GM19035 (cell line): ENCODE data around the gene CNTD1.
"Not testable (repeated sequence)": the region's sequence is repeated elsewhere in the genome, so short reads cannot be mapped to it uniquely, and the experiment has no call there.

Experiments used
- ATAC-seq: cut with Tn5 transposase; IDR thresholded peaks from one replicate; pipeline ENCODE4 v1.9.1; 2021; ENCODE audit not compliant: unreplicated experiment

CNTD1 gene

DNA sequence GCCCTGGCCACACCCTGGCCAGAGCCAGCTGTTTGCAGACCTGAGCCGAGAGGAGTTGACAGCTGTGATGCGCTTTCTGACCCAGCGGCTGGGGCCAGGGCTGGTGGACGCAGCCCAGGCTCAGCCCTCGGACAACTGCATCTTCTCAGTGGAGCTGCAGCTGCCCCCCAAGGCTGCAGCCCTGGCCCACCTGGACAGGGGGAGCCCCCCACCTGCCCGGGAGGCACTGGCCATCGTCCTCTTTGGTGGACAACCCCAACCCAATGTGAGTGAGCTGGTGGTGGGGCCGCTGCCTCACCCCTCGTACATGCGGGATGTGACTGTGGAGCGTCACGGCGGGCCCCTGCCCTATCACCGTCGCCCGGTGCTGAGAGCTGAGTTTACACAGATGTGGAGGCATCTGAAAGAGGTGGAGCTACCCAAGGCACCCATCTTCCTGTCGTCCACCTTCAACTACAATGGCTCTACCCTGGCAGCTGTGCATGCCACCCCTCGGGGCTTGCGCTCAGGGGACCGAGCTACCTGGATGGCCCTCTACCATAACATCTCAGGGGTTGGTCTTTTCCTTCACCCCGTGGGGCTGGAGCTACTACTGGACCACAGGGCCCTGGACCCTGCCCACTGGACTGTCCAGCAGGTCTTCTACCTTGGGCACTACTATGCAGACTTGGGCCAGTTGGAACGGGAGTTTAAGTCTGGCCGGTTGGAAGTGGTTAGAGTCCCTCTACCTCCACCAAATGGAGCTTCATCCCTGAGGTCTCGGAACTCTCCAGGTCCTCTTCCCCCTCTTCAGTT is 46.3 kb downstream of the CNTD1 start:
- no peak for ATAC-seq

DNA sequence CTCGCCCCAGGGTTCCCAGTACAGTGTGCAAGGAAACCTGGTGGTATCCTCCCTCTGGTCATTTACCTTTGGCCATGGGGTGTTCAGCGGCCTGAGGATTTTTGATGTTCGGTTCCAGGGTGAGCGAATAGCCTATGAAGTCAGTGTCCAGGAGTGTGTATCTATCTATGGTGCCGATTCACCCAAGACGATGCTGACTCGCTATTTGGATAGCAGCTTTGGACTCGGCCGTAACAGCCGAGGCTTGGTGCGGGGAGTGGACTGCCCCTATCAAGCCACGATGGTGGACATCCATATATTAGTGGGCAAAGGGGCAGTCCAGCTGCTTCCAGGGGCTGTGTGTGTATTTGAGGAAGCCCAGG is 46.9 kb downstream of the CNTD1 start:
- no peak for ATAC-seq

DNA sequence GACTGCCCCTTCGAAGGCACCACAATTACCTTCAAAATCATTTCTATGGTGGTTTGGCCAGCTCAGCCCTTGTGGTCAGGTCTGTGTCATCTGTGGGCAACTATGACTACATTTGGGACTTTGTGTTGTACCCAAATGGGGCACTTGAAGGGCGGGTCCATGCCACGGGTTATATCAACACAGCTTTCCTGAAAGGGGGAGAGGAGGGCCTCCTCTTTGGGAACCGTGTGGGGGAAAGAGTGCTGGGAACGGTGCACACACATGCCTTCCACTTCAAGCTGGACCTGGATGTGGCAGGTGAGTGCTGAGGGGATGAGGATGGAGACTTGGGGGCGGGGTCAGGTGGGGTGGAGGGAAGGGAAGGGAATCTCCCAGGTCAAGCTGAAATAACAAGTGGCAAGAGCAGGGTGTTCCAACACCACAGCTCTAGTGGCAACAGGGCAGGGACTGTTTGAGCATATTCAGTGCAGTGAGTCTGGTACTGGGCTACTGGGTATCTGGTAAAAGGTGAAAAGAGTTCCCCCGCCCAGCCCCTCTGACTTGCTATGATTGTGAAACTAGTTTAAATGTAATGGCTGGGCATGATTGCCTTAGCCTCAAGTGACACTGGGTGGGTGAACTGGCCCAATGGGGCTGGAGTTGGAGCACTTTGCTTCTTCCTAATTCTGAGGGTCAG is 47.4 kb downstream of the CNTD1 start:
- ATAC-seq, result no peak

DNA sequence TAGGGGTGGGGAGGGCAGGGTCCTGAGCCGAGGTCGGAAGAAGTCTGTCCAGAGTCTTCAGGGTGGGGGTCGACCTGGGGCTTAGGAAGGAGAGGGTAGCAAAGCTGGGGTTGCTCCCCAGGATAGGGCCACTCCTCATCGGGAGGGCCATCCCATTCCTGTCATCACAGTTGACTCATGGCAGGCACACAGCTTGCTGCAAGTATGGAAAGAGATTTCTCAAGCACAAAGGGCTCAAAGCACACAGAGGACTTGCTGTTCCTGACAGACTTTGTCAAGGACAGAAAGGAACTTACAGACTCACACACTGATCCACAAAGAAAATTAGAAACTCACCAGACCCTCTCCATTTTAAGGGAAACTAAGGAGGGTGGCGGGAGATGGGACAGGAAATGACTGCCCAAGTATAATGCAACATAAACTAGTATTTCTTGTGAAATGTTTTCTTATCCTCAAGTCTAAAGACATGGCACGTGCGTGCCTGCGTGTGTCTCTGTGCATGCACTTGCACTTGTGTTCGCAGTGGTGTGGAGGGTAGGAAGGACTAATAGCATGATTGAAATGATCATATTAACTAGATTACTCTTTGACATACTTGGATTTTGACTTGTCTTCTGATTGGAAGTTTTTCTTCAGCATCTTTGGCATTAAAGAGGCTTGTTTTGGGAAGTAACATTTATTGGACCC is 48.1 kb downstream of the CNTD1 start:
- no peak for ATAC-seq

DNA sequence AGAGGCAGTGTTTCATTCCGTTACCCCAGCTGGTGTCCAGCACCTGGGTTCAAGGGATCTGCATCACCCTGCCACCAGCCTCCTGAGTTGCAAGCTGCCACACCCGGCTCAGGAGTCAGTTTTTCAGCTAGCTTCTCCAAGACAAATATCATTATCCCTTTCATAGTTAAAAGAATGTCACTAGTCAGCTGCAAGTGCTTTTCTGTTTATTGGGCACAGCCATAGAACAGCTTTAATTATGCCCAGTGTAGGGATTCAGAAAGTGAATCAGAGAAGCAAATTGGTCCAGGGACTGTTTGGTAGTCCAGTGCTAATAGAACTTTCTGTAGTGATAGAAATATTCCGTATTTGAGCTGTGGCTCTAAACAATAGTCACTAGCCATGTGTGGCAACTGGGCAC is 49.4 kb downstream of the CNTD1 start:
- ATAC-seq, result no peak

DNA sequence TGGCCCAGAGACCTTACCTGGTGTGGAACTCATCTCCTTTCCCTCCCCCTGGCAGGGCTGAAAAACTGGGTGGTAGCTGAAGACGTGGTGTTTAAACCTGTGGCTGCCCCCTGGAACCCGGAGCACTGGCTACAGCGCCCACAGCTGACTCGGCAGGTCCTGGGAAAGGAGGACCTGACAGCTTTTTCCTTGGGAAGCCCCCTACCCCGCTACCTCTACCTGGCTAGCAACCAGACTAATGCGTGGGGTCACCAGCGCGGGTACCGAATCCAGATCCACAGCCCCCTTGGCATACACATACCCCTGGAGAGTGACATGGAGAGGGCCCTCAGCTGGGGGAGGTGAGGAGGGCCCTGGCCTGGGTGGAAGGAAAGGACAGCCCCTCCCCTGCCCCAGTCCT is 50.4 kb downstream of the CNTD1 start:
- ATAC-seq, result no peak

DNA sequence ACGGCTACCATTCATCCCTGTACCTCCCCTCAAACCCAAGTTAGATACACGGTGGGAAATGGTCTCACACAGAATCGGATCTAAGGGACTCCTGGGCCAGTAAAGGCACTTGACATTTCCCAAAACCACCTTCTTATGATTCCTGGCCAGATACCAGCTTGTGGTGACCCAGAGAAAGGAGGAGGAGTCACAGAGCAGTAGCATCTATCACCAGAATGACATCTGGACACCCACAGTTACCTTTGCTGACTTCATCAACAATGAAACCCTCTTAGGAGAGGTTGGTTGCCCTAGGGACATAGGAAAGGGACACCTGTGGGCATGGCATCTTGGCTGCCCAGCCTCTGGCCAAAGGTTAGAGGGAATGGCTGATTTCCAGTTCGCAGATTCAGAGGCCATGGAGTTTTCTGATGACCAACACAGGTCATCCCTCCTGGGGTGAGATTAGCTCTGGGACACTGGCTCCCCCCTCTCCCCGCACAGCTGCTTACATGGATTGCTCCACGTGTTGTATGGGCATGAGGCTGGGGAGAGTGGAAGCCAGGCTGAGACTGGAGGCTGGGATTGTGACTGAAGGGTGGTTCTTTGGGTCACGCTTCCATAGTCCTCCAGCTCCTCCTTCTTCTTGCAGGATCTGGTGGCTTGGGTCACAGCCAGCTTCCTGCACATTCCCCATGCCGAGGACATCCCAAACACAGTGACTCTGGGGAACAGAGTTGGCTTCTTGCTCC is 51.0 kb downstream of the CNTD1 start:
- no peak for ATAC-seq

DNA sequence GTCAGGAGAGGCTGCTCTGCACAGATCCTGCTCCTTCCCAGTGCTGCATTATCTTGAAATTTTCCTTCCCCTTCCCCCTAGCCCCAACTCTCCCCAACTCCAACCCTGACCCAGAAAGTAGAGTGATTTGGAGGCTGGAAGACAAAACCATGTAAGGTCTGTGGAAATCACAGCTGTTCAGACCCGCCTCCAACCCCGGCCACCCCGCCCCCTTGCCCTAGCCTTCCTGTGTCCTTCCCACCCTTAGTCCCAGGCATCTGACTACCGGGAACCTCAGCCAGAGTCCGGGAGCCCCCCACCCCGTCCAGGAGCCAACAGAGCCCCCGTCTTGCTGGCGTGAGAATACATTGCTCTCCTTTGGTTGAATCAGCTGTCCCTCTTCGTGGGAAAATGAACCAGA is 52.3 kb downstream of the CNTD1 start, which contains the start of gene AOC3:
TSS of gene AOC3 (plus strand) at position 246 of the 400 bp plus-strand sequence. CDS start at position 391, 145 bp downstream.
- ATAC-seq, result no peak

DNA sequence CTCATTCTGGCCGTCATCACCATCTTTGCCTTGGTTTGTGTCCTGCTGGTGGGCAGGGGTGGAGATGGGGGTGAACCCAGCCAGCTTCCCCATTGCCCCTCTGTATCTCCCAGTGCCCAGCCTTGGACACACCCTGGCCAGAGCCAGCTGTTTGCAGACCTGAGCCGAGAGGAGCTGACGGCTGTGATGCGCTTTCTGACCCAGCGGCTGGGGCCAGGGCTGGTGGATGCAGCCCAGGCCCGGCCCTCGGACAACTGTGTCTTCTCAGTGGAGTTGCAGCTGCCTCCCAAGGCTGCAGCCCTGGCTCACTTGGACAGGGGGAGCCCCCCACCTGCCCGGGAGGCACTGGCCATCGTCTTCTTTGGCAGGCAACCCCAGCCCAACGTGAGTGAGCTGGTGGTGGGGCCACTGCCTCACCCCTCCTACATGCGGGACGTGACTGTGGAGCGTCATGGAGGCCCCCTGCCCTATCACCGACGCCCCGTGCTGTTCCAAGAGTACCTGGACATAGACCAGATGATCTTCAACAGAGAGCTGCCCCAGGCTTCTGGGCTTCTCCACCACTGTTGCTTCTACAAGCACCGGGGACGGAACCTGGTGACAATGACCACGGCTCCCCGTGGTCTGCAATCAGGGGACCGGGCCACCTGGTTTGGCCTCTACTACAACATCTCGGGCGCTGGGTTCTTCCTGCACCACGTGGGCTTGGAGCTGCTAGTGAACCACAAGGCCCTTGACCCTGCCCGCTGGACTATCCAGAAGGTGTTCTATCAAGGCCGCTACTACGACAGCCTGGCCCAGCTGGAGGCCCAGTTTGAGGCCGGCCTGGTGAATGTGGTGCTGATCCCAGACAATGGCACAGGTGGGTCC is 52.9 kb downstream of the CNTD1 start:
- ATAC-seq, result not testable (repeated sequence)

DNA sequence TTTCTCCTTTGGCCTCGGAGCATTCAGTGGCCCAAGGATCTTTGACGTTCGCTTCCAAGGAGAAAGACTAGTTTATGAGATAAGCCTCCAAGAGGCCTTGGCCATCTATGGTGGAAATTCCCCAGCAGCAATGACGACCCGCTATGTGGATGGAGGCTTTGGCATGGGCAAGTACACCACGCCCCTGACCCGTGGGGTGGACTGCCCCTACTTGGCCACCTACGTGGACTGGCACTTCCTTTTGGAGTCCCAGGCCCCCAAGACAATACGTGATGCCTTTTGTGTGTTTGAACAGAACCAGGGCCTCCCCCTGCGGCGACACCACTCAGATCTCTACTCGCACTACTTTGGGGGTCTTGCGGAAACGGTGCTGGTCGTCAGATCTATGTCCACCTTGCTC is 53.7 kb downstream of the CNTD1 start:
- no peak for ATAC-seq

DNA sequence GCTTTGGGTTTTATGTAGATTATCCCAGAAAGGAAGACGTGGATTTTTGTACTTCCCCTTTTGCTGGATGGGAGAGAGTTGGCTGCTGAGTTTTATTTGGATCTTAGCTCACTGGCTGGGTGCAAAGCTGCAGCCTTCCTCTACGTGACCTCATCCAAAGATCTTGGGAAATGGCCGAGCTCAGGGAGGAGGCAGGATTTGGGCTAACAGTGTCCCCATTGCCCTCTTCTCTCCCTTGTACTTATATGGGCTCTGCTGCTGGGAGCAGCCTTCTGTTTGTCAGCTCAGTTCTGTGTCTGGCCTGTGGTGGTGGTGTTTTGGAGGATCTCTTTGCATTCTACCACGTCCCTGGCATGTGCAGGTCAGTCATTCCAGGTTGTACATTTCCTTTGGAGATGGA is 54.3 kb downstream of the CNTD1 start:
- no peak for ATAC-seq

DNA sequence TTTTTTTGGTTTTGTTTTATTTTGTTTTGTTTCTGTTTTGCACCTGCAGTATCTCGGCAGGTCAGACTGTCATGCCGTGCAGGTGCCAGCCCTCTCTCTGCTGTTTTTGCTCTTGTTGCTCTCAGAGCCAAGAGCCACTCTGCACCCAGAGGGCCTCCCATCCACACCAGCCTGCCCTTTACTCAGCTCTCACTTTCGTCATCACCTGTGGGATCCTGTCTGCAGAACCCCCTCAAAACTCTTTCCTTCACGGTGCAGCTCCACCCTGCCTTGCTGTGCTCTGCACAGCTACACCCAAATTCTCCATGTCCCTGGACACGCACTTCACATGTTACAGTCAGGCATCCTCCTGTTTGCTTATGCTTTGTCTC is 54.9 kb downstream of the CNTD1 start:
- ATAC-seq, result no peak

DNA sequence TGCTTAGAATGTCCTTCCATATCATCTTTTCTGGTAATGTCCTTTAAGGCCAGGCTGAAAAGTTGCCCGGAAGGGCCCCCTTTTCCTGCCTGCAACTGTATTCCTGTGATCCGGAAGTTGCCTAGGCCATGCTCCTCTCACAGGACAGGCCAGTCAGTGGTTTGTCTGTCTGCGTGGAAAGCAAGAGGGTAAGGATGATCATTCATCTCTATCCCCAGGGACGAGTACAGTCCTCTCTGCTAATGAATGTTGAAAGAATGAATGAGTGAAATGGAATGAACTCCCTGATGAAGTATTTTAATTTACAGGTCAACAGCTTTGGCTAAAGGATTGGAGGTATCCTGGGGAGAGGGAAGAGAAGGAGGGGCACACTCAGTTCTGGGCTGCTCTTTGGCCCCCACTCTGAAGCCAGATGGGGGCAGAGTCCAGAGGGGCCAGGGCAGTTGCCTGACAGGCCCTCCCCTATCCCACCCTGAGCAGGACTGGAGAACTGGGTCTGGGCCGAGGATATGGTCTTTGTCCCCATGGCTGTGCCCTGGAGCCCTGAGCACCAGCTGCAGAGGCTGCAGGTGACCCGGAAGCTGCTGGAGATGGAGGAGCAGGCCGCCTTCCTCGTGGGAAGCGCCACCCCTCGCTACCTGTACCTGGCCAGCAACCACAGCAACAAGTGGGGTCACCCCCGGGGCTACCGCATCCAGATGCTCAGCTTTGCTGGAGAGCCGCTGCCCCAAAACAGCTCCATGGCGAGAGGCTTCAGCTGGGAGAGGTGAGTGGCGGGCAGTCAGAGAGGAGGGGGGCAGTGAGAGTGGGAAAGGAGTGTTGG is 55.5 kb downstream of the CNTD1 start:
- ATAC-seq, result no peak

DNA sequence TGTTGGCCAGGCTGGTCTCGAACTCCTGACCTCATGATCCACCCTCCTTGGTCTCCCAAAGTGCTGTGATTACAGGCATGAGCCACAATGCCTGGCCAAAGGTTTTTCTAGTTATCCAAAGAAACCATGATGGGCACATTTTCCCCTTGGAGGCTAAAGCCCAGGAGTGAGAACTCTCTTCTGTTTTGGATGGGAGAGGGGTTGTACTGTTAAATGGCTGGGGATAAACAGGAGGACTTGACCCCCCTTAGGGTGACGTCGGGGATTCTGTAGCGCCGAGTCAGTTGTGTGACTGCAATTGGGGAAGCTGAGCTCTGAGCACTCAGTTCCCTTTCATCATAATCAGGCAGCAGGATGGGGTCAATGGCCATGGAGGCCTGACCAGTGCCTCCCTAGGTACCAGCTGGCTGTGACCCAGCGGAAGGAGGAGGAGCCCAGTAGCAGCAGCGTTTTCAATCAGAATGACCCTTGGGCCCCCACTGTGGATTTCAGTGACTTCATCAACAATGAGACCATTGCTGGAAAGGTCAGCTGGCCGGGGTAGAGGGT is 56.5 kb downstream of the CNTD1 start:
- ATAC-seq, result no peak

DNA sequence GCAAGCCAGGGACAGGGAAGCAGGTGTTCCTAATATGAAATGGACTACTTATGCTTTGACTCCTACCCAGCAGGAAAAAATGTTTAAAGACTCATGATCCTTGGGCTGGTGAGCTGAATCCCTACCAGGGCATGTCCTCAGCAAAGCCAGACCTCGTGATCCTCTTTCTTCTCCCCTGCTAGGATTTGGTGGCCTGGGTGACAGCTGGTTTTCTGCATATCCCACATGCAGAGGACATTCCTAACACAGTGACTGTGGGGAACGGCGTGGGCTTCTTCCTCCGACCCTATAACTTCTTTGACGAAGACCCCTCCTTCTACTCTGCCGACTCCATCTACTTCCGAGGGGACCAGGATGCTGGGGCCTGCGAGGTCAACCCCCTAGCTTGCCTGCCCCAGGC is 57.4 kb downstream of the CNTD1 start:
- not testable (repeated sequence) for ATAC-seq

DNA sequence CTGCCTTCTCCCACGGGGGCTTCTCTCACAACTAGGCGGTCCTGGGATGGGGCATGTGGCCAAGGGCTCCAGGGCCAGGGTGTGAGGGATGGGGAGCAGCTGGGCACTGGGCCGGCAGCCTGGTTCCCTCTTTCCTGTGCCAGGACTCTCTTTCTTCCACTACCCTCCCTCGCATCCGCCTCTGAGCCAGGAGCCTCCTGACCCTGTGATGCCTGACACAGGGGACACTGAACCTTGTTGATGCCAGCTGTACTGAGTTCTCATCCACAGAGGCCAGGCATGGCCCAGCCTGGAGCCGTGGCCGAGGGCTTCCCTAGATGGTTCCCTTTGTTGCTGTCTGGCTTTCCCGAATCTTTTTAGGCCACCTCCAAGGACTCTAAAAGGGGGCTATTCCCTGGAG is 57.9 kb downstream of the CNTD1 start:
- not testable (repeated sequence) for ATAC-seq

DNA sequence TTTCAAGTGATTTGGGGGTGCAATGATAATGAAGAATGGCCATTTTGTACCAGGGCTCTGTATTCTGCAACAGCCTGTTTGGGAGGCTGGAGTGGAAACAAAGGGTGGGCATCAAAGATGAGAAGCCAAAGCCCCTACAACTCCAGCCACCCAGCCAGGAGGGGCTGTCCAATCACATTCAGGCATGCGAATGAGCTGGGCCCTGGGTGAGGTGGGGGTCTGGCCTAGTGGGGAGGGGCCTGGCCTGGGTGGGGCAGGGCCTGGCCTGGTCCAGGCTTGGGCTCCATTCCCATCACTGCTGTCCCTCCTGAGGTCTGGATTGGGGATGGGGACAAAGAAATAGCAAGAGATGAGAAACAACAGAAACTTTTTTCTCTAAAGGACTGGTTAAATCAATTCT is 58.7 kb downstream of the CNTD1 start:
- ATAC-seq, result no peak
